HEK293 (cell line): ENCODE results near the gene CTDSP2.

Experiments used
- BCL11A ChIP-seq: fragments of 450-650 bp; formaldehyde crosslinking; IDR thresholded peaks from 2 replicates; pipeline ENCODE4 v1.5.1; 2016; ENCODE audit warnings: low read depth, missing biosample characterization, missing genetic modification characterization
- MZF1 ChIP-seq: fragments of 450-650 bp; formaldehyde crosslinking; IDR thresholded peaks from 2 replicates; pipeline ENCODE4 v1.5.1; 2017; ENCODE audit warnings: missing biosample characterization, missing genetic modification characterization, borderline replicate concordance
- TCF7L2 ChIP-seq: IDR thresholded peaks from 2 replicates; pipeline ENCODE4 v1.6.1; 2011; ENCODE audit warnings: low read depth, mild to moderate bottlenecking, inconsistent platforms, low read length, moderate library complexity, borderline replicate concordance
- ZBTB7A ChIP-seq: fragments of 450-650 bp; formaldehyde crosslinking; IDR thresholded peaks from 2 replicates; pipeline ENCODE4 v1.5.1; 2016; ENCODE audit warnings: low read depth, missing biosample characterization, missing genetic modification characterization
- ZNF133 ChIP-seq: fragments of 450-650 bp; formaldehyde crosslinking; IDR thresholded peaks from 2 replicates; pipeline ENCODE4 v1.5.1; 2016; ENCODE audit warnings: missing biosample characterization, missing genetic modification characterization
- ZNF184 ChIP-seq: fragments of 450-650 bp; IDR thresholded peaks from 2 replicates; pipeline ENCODE4 v1.5.1; 2018; ENCODE audit warnings: missing biosample characterization, mild to moderate bottlenecking, missing genetic modification characterization
- ZNF248 ChIP-seq: fragments of 450-650 bp; formaldehyde crosslinking; IDR thresholded peaks from 2 replicates; pipeline ENCODE4 v1.5.1; 2017; ENCODE audit warnings: missing biosample characterization, missing genetic modification characterization
- ZNF768 ChIP-seq: fragments of 450-650 bp; formaldehyde crosslinking; IDR thresholded peaks from 2 replicates; pipeline ENCODE4 v1.5.1; 2018; ENCODE audit warnings: missing biosample characterization, mild to moderate bottlenecking, missing genetic modification characterization
- ZNF776 ChIP-seq: fragments of 450-650 bp; formaldehyde crosslinking; IDR thresholded peaks from 2 replicates; pipeline ENCODE4 v1.5.0; 2017; ENCODE audit warnings: missing biosample characterization, missing genetic modification characterization, borderline replicate concordance
- ZXDB ChIP-seq: fragments of 450-650 bp; formaldehyde crosslinking; IDR thresholded peaks from 2 replicates; pipeline ENCODE4 v1.5.1; 2016; ENCODE audit warnings: missing biosample characterization, missing genetic modification characterization
- TF ChIP-seq, protein P1 (sequence below): fragments of 450-650 bp; formaldehyde crosslinking; IDR thresholded peaks from 2 replicates; pipeline ENCODE4 v1.5.1; 2016; ENCODE audit warnings: missing biosample characterization, missing genetic modification characterization
- TF ChIP-seq, protein P2 (sequence below): fragments of 450-650 bp; formaldehyde crosslinking; IDR thresholded peaks from 2 replicates; pipeline ENCODE4 v1.5.1; 2016; ENCODE audit warnings: missing biosample characterization, missing genetic modification characterization

DNA sequence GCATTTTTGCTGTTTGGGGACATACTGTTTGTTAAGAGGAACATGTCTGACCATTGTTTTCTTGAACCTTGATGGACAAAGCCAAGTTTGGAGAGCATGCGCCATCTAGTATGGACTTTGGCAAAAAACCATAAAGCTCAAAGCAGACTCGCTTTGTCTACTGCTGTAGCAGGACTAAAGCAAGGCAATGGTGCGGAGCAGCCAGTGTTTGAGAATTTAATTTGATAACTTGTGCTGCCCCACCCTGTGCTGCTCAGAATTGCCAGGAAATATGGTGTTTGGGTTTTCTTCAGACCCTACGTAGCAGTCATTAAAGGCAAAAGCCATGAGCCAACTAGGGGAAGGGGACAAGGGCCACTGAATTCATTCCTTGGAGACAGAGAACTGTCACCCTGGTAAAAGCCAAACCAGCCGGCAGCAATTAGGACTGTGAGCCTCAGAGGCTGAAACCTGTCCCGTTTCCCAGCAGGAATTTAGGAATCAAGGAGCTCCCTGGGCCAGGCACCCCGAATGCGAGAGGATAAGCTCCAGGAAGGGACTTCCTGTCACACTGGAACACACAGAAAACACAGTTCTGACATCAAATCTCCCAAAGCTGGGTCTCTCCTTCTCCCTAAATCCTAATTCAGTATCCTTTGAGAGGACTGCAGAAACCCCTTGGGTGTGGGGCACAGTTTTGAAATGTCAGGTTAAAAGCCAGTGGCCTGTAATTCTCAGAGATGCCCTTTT is 29.1 kb downstream of the CTDSP2 start:
- TF ChIP-seq, protein P1, sequence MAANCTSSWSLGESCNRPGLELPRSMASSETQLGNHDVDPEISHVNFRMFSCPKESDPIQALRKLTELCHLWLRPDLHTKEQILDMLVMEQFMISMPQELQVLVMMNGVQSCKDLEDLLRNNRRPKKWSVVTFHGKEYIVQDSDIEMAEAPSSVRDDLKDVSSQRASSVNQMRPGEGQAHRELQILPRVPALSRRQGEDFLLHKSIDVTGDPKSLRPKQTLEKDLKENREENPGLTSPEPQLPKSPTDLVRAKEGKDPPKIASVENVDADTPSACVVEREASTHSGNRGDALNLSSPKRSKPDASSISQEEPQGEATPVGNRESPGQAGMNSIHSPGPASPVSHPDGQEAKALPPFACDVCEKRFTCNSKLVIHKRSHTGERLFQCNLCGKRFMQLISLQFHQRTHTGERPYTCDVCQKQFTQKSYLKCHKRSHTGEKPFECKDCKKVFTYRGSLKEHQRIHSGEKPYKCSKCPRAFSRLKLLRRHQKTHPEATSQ (tag by site-specific recombination): no peak
- TF ChIP-seq ZNF133 (no peak), ZNF184 (tag by site-specific recombination) (no peak), ZNF248 (no peak), ZXDB (no peak), ZNF768 (tag by site-specific recombination) (no peak), MZF1 (tag by site-specific recombination) (no peak), ZNF776 (tag by site-specific recombination) (no peak), BCL11A (tag by site-specific recombination) (no peak), TCF7L2 (no peak), ZBTB7A (no peak)
- TF ChIP-seq, protein P2, sequence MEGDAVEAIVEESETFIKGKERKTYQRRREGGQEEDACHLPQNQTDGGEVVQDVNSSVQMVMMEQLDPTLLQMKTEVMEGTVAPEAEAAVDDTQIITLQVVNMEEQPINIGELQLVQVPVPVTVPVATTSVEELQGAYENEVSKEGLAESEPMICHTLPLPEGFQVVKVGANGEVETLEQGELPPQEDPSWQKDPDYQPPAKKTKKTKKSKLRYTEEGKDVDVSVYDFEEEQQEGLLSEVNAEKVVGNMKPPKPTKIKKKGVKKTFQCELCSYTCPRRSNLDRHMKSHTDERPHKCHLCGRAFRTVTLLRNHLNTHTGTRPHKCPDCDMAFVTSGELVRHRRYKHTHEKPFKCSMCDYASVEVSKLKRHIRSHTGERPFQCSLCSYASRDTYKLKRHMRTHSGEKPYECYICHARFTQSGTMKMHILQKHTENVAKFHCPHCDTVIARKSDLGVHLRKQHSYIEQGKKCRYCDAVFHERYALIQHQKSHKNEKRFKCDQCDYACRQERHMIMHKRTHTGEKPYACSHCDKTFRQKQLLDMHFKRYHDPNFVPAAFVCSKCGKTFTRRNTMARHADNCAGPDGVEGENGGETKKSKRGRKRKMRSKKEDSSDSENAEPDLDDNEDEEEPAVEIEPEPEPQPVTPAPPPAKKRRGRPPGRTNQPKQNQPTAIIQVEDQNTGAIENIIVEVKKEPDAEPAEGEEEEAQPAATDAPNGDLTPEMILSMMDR (tag by site-specific recombination): no peak
